HEK293 (cell line): Measurements from ENCODE around the gene LECT2.

Experiments used
- MYNN ChIP-seq: fragments of 450-650 bp; formaldehyde crosslinking; IDR thresholded peaks from 2 replicates; pipeline ENCODE4 v1.5.1; 2016; ENCODE audit warnings: missing biosample characterization, missing genetic modification characterization, borderline replicate concordance
- SP2 ChIP-seq: fragments of 450-650 bp; formaldehyde crosslinking; IDR thresholded peaks from 2 replicates; pipeline ENCODE4 v1.5.1; 2016; ENCODE audit warnings: missing biosample characterization, missing genetic modification characterization
- TCF7L2 ChIP-seq: IDR thresholded peaks from 2 replicates; pipeline ENCODE4 v1.6.1; 2011; ENCODE audit warnings: low read depth, mild to moderate bottlenecking, inconsistent platforms, low read length, moderate library complexity, borderline replicate concordance
- YY2 ChIP-seq: fragments of 450-650 bp; formaldehyde crosslinking; IDR thresholded peaks from 2 replicates; pipeline ENCODE4 v1.5.1; 2016; ENCODE audit warnings: missing biosample characterization, missing genetic modification characterization
- ZNF157 ChIP-seq: fragments of 450-650 bp; formaldehyde crosslinking; IDR thresholded peaks from 2 replicates; pipeline ENCODE4 v1.5.1; 2016; ENCODE audit warnings: missing biosample characterization, missing genetic modification characterization
- ZNF169 ChIP-seq: fragments of 450-650 bp; formaldehyde crosslinking; IDR thresholded peaks from 2 replicates; pipeline ENCODE4 v1.5.1; 2016; ENCODE audit warnings: missing biosample characterization, missing genetic modification characterization
- ZNF174 ChIP-seq: fragments of 450-650 bp; formaldehyde crosslinking; IDR thresholded peaks from 2 replicates; pipeline ENCODE4 v1.5.0; 2017; ENCODE audit warnings: missing biosample characterization, mild to moderate bottlenecking, missing genetic modification characterization
- ZNF221 ChIP-seq: fragments of 450-650 bp; formaldehyde crosslinking; IDR thresholded peaks from 2 replicates; pipeline ENCODE4 v1.5.1; 2017; ENCODE audit warnings: missing biosample characterization, missing genetic modification characterization, borderline replicate concordance
- ZNF274 ChIP-seq, 2 experiments: fragments of 200-500 bp in 1 of 2; fragments of 450-650 bp in 1 of 2; sonication (Bioruptor generic) in 1 of 2; formaldehyde crosslinking in 1 of 2; IDR thresholded peaks; 2 replicates each; pipeline versions ENCODE4 v1.5.1 to v1.6.1; 2014 to 2016; ENCODE audit warnings: borderline replicate concordance in 1 of 2, inconsistent platforms in 1 of 2, low read length in 1 of 2, missing biosample characterization in 1 of 2, missing genetic modification characterization in 1 of 2
- TF ChIP-seq, protein P1 (sequence below): fragments of 450-650 bp; formaldehyde crosslinking; IDR thresholded peaks from 2 replicates; pipeline ENCODE4 v1.5.1; 2016; ENCODE audit warnings: missing biosample characterization, missing genetic modification characterization
- TF ChIP-seq, protein P2 (sequence below): fragments of 450-650 bp; formaldehyde crosslinking; IDR thresholded peaks from 2 replicates; pipeline ENCODE4 v1.5.1; 2016; ENCODE audit warnings: missing biosample characterization, missing genetic modification characterization

DNA sequence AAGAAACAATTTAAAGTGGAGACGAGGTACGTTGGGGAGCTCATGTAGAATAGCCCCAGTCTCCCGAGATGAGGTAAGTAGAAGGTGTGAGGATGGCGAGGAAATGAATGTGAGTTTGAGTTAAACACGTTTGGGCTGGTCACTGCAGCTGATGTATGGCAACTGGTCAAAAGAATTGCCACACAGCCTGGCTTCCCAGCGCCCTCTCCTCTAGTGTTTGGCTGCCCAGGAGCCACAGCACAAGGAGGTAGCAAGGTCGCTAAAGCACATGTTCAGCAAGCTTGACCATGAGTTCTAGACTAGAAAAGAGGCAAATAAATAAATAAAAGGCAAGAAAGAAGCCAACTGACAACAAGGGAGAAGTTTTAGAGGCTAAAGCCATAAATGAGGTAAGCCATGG, 21.4 kb upstream of the LECT2 start:
- TF ChIP-seq ZNF274 (IDR thresholded peaks at IDR 0.05; ENCODE audit: low read length), result no peak
- TF ChIP-seq ZNF274 (tag by site-specific recombination; IDR thresholded peaks at IDR 0.05; ENCODE audit: borderline replicate concordance), result no peak
- TF ChIP-seq, protein P1, sequence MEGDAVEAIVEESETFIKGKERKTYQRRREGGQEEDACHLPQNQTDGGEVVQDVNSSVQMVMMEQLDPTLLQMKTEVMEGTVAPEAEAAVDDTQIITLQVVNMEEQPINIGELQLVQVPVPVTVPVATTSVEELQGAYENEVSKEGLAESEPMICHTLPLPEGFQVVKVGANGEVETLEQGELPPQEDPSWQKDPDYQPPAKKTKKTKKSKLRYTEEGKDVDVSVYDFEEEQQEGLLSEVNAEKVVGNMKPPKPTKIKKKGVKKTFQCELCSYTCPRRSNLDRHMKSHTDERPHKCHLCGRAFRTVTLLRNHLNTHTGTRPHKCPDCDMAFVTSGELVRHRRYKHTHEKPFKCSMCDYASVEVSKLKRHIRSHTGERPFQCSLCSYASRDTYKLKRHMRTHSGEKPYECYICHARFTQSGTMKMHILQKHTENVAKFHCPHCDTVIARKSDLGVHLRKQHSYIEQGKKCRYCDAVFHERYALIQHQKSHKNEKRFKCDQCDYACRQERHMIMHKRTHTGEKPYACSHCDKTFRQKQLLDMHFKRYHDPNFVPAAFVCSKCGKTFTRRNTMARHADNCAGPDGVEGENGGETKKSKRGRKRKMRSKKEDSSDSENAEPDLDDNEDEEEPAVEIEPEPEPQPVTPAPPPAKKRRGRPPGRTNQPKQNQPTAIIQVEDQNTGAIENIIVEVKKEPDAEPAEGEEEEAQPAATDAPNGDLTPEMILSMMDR (tag by site-specific recombination), result no peak
- TF ChIP-seq ZNF169 (tag by site-specific recombination), result no peak
- TF ChIP-seq ZNF157 (tag by site-specific recombination), result no peak
- no peak for TF ChIP-seq ZNF174 (tag by site-specific recombination)
- TF ChIP-seq MYNN (tag by site-specific recombination), result no peak
- TF ChIP-seq YY2, result no peak
- TF ChIP-seq ZNF221 (tag by site-specific recombination), result no peak
- no peak for TF ChIP-seq TCF7L2
- TF ChIP-seq SP2, result no peak
- TF ChIP-seq, protein P2, sequence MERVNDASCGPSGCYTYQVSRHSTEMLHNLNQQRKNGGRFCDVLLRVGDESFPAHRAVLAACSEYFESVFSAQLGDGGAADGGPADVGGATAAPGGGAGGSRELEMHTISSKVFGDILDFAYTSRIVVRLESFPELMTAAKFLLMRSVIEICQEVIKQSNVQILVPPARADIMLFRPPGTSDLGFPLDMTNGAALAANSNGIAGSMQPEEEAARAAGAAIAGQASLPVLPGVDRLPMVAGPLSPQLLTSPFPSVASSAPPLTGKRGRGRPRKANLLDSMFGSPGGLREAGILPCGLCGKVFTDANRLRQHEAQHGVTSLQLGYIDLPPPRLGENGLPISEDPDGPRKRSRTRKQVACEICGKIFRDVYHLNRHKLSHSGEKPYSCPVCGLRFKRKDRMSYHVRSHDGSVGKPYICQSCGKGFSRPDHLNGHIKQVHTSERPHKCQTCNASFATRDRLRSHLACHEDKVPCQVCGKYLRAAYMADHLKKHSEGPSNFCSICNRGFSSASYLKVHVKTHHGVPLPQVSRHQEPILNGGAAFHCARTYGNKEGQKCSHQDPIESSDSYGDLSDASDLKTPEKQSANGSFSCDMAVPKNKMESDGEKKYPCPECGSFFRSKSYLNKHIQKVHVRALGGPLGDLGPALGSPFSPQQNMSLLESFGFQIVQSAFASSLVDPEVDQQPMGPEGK (tag by site-specific recombination), result no peak
